ENCODE measurements around the gene MGAT1.

DNA sequence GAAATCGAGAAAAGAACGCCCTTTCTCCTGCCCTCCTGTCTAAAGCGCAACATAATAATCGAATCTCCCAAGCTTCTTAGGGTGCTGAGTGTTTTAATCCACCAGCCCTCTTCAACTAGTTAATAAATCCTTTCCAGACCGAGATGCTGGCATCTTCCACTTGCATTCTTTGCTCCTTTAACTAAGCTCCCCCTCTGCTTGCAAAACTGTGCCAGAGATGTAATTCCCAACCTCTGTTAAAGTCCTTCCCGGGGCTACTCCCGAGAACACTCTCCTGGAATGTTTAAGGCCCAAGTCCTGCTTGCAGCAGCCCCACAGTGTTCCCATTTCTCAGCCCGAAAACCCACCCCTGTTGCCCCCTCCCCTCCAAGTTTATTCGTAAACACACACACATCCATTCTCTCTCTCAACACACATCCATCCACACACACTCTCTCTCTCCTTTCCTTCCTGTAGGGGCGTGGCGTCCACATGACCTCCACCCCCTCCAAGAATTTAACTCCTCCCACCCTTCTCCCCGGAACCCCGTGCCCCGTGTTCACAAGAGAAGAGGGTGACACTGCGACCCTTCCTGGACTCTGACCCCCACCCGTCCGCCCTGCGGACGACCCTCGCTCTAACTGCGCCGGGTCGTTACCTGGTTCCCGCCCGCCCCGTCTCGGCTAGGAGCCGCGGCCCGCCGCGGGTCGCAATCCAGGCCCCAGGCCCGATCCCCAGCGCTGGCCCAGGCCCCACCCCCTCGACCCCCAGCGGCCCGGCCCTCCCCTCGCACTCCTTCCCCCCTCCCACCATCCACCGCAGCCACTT lies 7.0 kb upstream of the MGAT1 start:
- TF ChIP-seq CTCF (IDR thresholded peaks at IDR 0.05 in 4 of 5, conservative IDR thresholded peaks at IDR 0.05 in 1 of 5) (no peak), POLR2A (IDR thresholded peaks at IDR 0.05) (no peak)
